LNCaP clone FGC (cell line): Measurements from ENCODE around the gene SLC43A2.

Experiments used
- DNase-seq: peaks from one replicate; pipeline ENCODE4 v3.0.0-alpha.2; 2011; ENCODE audit warnings: low read depth
- H3K4me3 ChIP-seq: 2 replicates; pipeline ENCODE4 v1.5.1; 2011; ENCODE audit warnings: mild to moderate bottlenecking, low read depth, low read length, control low read depth
- CTCF ChIP-seq: IDR thresholded peaks from 2 replicates; pipeline ENCODE4 v1.5.1; 2012; ENCODE audit warnings: mild to moderate bottlenecking; ENCODE audit not compliant: control insufficient read depth, insufficient read depth; ENCODE audit errors: extremely low read depth

Gene SLC43A2

DNA sequence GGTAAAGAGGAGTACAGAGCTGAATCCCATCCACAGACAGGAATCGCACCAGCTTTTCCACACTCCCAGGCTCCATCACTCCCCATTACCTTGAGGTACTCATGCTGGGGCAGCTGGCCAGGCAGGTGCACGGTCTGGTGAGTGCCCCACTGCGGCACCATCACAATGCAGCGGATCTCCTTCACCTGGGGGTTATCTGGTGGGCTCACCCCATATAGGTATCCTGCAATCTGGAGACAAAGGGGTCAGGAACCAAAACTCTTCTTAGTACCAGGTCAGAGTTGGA lies 22.9 kb upstream of the SLC43A2 start:
- TF ChIP-seq CTCF = no peak
- DNase-seq = no peak
- no peak overlapping the region for H3K4me3 ChIP-seq

DNA sequence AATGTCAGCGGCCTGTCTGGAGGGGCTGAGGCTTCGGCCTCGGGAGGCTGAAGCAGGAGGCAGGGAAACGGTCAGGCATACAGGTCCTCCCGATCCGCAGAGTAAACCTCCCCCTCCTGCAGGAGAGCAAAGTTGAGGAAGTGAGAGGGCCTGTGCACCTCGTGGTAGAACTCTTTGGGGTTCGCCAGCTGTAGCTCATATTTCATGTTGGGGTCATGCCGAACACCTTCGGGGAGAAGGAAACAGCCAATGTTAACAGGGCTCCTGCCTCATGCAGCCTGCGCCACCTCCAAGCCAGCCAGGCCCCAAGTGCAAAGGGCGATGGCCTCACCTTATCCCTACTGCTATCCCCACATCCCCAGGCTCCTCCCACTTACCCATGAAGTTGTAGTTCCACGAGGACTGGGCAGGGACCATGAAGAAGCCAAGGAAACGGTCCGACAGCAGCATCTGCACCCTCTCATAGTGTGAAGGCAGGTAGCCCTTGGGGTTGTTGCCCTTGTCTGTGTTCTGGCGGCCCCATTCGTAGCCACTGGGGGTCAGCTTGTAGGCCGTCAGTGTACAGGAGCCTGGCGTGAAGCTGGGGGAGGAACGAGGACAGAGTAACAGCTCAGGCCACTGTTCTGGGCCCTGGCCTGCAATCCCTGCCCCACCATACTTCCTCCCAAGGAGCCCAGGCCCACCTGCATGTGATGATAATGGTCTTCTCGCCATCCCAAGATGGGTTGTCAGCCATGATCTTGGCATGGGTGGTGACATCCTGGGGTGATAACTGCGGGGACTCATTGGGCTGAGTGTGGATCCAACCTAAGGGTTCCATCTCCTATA lies 22.3 kb upstream of the SLC43A2 start:
- DNase-seq = no peak
- H3K4me3 ChIP-seq = no peak overlapping the region
- no peak for TF ChIP-seq CTCF

DNA sequence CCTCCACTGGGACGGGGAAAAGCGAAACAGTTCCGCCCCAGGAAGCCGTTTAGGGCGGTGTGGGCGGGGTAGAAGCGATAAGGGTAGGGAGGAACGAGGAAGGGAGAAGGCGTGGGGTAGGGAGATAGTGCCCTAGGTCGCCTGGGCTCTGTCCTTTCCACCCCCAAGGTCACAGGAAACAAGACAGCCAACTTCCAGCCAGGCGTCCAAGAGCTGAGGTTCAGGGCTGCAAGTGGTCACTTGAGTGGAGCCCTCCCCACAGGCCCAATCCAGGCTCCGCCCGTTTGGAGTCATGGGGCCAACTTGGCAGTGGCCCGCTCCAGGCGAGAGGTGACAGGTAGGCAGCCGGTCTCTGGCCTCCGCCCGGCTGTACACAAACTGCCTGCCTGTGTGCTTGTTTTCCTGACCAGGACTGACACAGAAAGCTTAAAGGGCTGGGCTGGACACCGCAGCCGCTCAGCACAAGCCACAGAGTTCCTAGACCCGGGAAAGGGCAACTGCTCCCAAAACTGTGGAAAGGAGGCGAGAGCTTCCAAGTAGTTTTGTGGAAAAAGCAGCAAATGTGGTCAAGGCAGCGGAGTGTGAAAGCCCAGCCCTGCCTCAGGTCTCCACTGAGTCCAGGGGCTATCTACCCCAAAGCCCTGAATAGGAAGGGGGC lies 21.3 kb upstream of the SLC43A2 start, which contains the start of gene RILP:
RILP (minus strand) TSS at position 23 of the 658 bp plus-strand sequence. CDS start 62 bp downstream, outside the sequence.
- TF ChIP-seq CTCF = no peak
- peak within 1 kb of the TSS; percentile 61 for H3K4me3 ChIP-seq
- DNase-seq = peak; percentile 90

DNA sequence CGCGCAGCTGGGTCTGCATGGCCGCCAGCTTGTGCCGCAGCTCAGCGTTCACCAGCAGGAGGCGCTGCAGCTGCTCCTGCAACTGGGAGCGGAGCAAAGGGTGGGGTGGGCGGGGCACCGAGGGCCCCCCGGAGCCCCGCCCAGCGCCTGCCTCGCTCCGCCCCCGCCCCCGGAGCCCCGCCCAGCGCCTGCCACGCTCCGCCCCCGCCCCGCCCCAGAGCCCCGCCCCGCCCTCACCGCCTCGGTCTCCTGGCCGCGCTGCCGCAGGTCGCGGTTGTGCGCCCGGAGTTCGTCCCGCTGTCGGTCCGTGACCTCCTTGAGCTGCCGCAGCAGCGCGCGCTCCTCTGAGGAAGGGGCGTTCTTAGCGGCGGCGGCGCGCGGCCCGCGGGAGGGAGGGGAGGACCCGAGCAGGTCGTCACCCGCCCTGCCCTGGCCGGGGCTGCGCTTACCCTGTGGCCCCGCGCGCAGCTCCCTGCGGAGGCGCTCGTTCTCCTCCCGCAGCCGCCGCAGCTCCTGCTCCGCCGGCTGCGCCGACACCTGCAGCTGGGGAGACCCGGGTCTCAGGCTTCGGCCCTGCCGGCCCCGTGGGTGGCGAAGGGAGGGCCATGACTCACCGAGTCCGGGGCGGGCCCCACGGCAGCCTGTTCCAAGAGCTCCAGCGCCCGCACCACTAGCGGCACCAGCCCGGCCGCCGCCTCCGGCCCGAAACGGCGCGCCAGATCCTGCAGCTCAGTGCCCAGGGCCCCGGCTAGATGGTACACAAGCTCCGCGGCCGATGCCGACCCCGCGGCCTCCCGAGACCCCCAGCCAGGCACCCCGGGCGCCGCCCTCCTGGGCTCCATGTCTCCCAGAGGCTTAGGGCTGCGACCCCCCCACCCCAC lies 20.6 kb upstream of the SLC43A2 start:
- DNase-seq = peak; percentile 83
- peak overlapping the region; percentile 61 for H3K4me3 ChIP-seq
- peak; percentile 100 for TF ChIP-seq CTCF

- DNase-seq = no peak
- peak overlapping the region; percentile 45 for H3K4me3 ChIP-seq
- 0 out of 2 replicates have a peak, but pooled peaks have one; percentile 12 for TF ChIP-seq CTCF
Measured at GRCh38 chr17:1648173-1648962, 19.7 kb upstream of the SLC43A2 start.

DNA sequence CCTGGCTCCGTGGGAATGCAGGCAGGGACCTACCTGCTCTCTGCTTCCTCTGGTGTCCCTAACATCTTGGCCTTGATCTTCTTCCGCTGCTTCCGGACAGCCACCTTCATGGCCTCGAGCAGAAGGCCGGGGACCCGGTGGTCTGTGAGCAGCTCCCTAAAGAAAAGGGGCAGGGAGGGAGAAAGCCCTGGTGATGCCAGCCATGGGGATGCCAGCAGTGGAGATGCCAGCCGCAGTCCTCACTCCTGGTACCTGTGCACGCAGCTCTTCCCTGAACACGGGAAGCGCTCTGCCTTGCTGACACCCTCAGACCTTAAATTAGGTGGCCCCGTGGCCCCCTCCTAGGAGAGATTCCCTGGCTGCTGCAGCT lies 19.2 kb upstream of the SLC43A2 start:
- H3K4me3 ChIP-seq = no peak overlapping the region; the same call in 1 of the 2 replicates
- no peak for DNase-seq
- no peak for TF ChIP-seq CTCF
